Effector memory CD8-positive, alpha-beta T cell (primary cell): ENCODE results near the gene ZNF69.
"Not testable (repeated sequence)": the region's sequence is repeated elsewhere in the genome, so short reads cannot be mapped to it uniquely, and the experiment has no call there.

ENCODE experiments used
- ATAC-seq: fragments of 150-1000 bp; cut with Tn5 transposase; replicated peaks from 2 replicates; pipeline ENCODE4 v1.10.0; 2021; ENCODE audit warnings: mild to moderate bottlenecking, moderate library complexity
- DNase-seq, 3 experiments: peaks; one replicate each; pipeline ENCODE4 v3.0.0; 2021
- H3K27ac Mint-ChIP-seq, 2 donors: one replicate each; pipeline ENCODE4 v1.8.0; 2022; ENCODE audit warnings: mild to moderate bottlenecking in 2 of 2, mixed read lengths in 2 of 2, moderate library complexity in 2 of 2
- H3K27me3 Mint-ChIP-seq, 2 donors: one replicate each; pipeline ENCODE4 v1.8.0; 2022; ENCODE audit warnings: mixed read lengths in 2 of 2
- H3K36me3 Mint-ChIP-seq: one replicate; pipeline ENCODE4 v1.8.0; 2022; ENCODE audit warnings: mild to moderate bottlenecking, moderate library complexity, mixed read lengths; ENCODE audit not compliant: insufficient read depth
- H3K4me1 Mint-ChIP-seq, 2 donors: one replicate each; pipeline ENCODE4 v1.8.0; 2022; ENCODE audit warnings: low read depth in 2 of 2, mixed read lengths in 2 of 2
- H3K4me3 Mint-ChIP-seq, 2 donors: one replicate each; pipeline ENCODE4 v1.8.0; 2022; ENCODE audit warnings: mild to moderate bottlenecking in 2 of 2, mixed read lengths in 2 of 2, moderate library complexity in 2 of 2
- H3K9me3 Mint-ChIP-seq, 2 donors: one replicate each; pipeline ENCODE4 v1.8.0; 2022; ENCODE audit warnings: mixed read lengths in 2 of 2

The ZNF69 gene

DNA sequence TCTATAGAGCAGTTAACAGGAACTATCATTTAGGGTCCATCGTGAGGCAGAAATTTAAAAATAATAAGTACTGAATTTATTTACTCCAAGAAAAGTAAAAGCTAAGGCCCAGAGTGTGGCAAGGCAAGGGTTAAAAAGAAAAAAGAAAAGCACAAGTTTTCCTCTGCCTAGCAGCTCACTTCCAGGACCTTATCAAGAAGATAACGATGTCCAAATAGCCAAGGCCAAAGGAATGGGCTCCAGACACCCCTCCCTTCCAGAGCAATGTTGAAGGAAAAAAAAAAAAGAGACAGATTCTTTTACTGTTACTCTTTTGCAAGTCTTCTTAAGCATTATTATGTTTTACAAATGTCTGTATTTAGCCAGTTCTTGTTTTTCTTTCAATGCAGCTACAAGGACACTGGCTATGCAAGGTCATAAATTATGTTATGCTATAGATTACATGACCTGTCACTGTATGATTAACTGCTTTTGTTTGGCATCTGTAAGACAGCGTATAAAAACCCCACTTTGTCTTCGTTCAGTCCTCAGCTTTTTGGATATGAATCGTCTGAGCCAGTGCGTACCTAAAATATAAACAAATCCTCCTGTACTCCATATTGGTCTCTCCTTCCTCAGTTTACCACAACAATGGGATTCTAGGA is 34.4 kb downstream of the ZNF69 start:
- Mint-ChIP-seq H3K4me1 (peaks cover 32 to 33% of the 10 kb centered on the region in 2 donors), H3K36me3 (peaks cover 18% of the 10 kb centered on the region), H3K9me3 (no peaks in the 10 kb centered on the region), H3K27me3 (no peaks in the 10 kb centered on the region), H3K27ac (no peak overlapping the region), H3K4me3 (no peak overlapping the region)
- no peak for DNase-seq
- no peak for ATAC-seq

GRCh38 chr19:11924886-11925650 is 37.5 kb downstream of the ZNF69 start, which contains the start of gene ZNF700:
Gene ZNF700 (plus strand): TSS chr19:11925107. CDS start chr19:11925211, 104 bp downstream.
- peak; percentile 85 for ATAC-seq
- peaks cover 18% of the 10 kb centered on the region for H3K36me3 Mint-ChIP-seq
- DNase-seq, result peak; percentile 91 to 94 (median 93)
- no peaks in the 10 kb centered on the region for H3K27me3 Mint-ChIP-seq
- H3K4me3 Mint-ChIP-seq, result peak within 1 kb of the TSS; percentile 100
- no peaks in the 10 kb centered on the region for H3K9me3 Mint-ChIP-seq
- peaks cover 37 to 46% of the 10 kb centered on the region in 2 donors for H3K4me1 Mint-ChIP-seq
- H3K27ac Mint-ChIP-seq, result peak within 1 kb of the TSS; percentile 97 to 98

DNA sequence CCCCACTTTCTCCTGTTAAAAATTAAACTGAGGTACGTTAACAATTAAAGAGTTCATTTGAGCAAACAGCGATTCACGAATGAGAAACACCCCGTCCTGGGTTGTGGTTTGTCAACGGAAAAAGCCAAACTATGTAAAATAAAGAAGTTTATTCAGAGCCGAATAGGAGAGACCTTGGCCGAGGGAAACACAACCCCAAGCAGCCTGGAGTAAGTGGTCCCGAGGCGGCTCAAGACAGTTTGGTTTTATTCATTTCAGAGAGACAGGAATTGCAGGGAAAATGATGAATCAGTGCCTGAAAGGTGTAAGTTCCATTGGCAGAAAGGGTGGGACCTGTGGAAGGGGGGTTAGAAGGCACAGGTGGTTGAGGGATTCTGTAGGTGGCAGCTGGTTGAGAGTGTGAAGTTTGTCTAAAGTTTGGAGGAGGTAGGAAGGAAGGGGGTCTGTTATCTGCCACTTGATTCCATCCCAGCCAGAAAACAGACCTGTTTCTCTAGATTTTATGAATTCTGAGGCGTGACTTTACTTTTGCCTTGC is 38.1 kb downstream of the ZNF69 start:
- Mint-ChIP-seq H3K36me3 (peaks cover 18% of the 10 kb centered on the region), H3K27ac (peak overlapping the region; percentile 97 to 98), H3K4me1 (peaks cover 37 to 52% of the 10 kb centered on the region in 2 donors), H3K4me3 (peak overlapping the region; percentile 100)
- not testable (repeated sequence) for DNase-seq, H3K9me3 Mint-ChIP-seq, H3K27me3 Mint-ChIP-seq, ATAC-seq

DNA sequence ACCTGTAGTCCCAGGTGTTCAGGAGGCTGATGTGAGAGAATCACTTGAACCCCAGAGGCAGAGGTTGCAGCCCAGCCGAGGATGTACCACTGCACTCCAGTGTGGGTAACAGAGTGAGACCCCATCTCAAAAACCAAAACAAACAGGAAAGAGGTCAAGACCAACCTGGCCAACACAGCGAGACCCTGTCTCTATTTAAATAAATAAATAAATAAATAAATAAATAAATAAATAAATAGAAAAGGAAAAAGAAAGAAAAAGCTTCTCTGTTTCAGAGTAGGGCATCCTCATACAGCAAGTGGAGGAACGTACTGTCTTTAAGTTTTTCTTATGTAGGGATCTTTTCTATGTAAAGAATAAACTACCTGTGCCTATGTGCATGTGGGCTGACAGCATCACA is 39.6 kb downstream of the ZNF69 start:
- no peaks in the 10 kb centered on the region for H3K9me3 Mint-ChIP-seq
- DNase-seq (no peak), ATAC-seq (no peak)
- peak overlapping the region in 1 of 2 donors; percentile 35 for H3K27ac Mint-ChIP-seq
- peaks cover 18% of the 10 kb centered on the region for H3K36me3 Mint-ChIP-seq
- peaks cover 40 to 60% of the 10 kb centered on the region in 2 donors for H3K4me1 Mint-ChIP-seq
- H3K4me3 Mint-ChIP-seq, result peak overlapping the region in 1 of 2 donors; percentile 100
- H3K27me3 Mint-ChIP-seq, result no peaks in the 10 kb centered on the region

DNA sequence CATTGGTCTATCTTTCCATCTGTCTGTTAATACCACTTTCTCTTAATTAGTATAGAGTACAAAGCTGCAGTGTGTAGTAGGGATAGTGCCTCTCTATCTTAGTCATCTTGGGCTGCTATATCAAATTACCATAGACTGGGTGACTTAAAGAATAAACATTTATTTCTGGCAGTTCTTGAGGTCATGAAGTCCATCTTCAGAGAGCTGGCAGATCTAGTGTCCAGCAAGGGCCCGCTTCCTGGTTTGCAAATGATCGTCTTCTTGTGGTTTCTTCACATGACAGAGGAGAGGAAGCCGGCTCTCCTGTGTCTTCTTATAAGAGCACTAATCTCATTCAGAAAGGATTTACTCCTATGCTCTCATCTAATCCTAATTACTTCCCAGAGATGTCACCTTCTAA is 43.5 kb downstream of the ZNF69 start:
- Mint-ChIP-seq H3K27ac (peak overlapping the region in 1 of 2 donors; percentile 29), H3K4me3 (peak overlapping the region in 1 of 2 donors; percentile 32), H3K4me1 (peaks cover 15 to 41% of the 10 kb centered on the region in 2 donors), H3K9me3 (no peaks in the 10 kb centered on the region), H3K36me3 (no peaks in the 10 kb centered on the region), H3K27me3 (no peaks in the 10 kb centered on the region)
- DNase-seq (no peak), ATAC-seq (no peak)

DNA sequence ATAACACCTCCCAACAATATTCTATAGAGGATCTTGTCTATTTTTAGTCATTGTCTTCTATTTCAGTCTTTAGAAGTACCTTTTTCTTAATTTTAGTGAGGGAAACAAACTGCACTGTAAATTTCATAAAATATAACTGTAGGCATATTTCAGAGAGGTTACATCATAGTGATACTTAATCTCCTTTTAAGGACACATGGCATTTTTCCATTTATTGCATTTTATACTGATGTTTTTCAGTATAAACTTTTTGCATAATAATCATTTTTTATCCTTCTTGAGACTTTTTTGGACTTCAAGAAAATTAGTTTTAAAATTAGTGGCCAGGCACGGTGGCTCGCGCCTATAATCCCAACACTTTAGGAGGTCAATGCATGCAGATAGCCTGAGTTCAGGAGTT is 43.9 kb downstream of the ZNF69 start:
- no peak for DNase-seq
- no peaks in the 10 kb centered on the region for H3K9me3 Mint-ChIP-seq
- no peaks in the 10 kb centered on the region for H3K36me3 Mint-ChIP-seq
- peak overlapping the region in 1 of 2 donors; percentile 29 for H3K27ac Mint-ChIP-seq
- peaks cover 15 to 37% of the 10 kb centered on the region in 2 donors for H3K4me1 Mint-ChIP-seq
- ATAC-seq, result no peak
- H3K27me3 Mint-ChIP-seq, result no peaks in the 10 kb centered on the region
- peak overlapping the region in 1 of 2 donors; percentile 32 for H3K4me3 Mint-ChIP-seq

DNA sequence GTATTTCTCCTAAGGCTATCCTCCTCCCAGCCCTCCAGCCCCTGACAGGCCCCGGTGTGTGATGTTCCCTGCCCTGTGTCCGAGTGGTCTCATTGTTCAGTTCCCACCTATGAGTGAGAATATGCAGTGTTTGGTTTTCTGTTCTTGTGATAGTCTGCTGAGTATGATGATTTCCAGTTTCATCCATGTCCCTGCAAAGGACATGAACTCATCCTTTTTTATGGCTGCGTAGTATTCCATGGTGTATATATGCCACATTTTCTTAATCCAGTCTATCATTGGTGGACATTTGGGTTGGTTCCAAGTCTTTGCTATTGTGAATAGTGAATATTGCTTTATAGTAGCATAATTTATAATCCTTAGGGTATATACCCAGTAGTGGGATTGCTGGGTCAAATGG is 48.2 kb downstream of the ZNF69 start:
- not testable (repeated sequence) for DNase-seq, H3K27ac Mint-ChIP-seq, H3K9me3 Mint-ChIP-seq, ATAC-seq, H3K4me3 Mint-ChIP-seq, H3K36me3 Mint-ChIP-seq, H3K27me3 Mint-ChIP-seq
- H3K4me1 Mint-ChIP-seq, result peaks cover 6 to 12% of the 10 kb centered on the region in 2 donors

DNA sequence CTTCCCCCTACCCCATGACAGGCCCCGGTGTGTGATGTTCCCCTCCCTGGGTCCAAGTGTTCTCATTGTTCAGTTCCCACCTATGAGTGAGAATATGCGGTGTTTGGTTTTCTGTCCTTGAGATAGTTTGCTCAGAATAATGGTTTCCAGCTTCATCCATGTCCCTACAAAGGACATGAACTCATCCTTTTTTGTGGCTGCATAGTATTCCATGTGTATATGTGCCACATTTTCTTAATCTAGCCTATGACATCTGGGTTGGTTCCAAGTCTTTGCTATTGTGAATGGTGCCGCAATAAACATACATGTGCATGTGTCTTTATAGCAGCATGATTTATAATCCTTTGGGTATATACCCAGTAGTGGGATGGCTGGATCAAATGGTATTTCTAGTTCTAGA is 50.8 kb downstream of the ZNF69 start:
- H3K9me3 Mint-ChIP-seq, ATAC-seq, H3K27me3 Mint-ChIP-seq, H3K36me3 Mint-ChIP-seq, H3K4me1 Mint-ChIP-seq, DNase-seq, H3K27ac Mint-ChIP-seq, H3K4me3 Mint-ChIP-seq: not testable (repeated sequence)

DNA sequence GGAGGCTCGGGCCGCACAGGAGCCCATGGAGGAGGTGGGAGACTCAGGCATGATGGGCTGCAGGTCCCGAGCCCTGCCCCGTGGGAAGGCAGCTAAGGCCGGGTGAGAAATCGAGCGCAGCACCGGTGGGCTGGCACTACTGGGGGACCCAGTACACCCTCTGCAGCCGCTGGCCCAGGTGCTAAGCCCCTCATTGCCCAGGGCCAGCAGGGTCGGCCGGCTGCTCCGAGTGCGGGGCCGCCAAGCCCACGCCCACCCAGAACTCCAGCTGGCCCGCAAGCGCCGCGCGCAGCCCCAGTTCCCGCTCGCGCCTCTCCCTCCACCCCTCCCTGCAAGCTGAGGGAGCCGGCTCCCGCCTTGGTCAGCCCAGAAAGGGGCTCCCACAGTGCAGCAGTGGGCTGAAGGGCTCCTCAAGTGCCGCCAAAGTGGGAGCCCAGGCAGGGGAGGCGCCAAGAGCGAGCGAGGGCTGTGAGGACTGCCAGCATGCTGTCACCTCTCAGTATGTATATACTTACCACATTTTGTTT is 53.8 kb downstream of the ZNF69 start:
- not testable (repeated sequence) for H3K36me3 Mint-ChIP-seq, ATAC-seq, H3K27me3 Mint-ChIP-seq, H3K9me3 Mint-ChIP-seq, H3K4me3 Mint-ChIP-seq, H3K4me1 Mint-ChIP-seq, DNase-seq, H3K27ac Mint-ChIP-seq

- Mint-ChIP-seq H3K4me3 (no peak overlapping the region), H3K9me3 (peaks cover 0 to 7% of the 10 kb centered on the region in 2 donors)
- DNase-seq, result no peak
These were observed 54.6 kb downstream of the ZNF69 start for GRCh38 chr19:11942008-11942842.

GRCh38 chr19:11942843-11943108 is 55.2 kb downstream of the ZNF69 start:
- H3K36me3 Mint-ChIP-seq, result peaks cover 16% of the 10 kb centered on the region
- H3K27me3 Mint-ChIP-seq, result no peaks in the 10 kb centered on the region
- H3K9me3 Mint-ChIP-seq, result peaks cover 0 to 7% of the 10 kb centered on the region in 2 donors
- no peak overlapping the region for H3K27ac Mint-ChIP-seq
- DNase-seq (no peak), ATAC-seq (no peak)
- no peaks in the 10 kb centered on the region for H3K4me1 Mint-ChIP-seq
- H3K4me3 Mint-ChIP-seq, result no peak overlapping the region

More at GRCh38 chr19:11942008-11942842, 54.6 kb downstream of the ZNF69 start:
- Mint-ChIP-seq H3K4me1 (no peaks in the 10 kb centered on the region), H3K27ac (no peak overlapping the region), H3K36me3 (peaks cover 16% of the 10 kb centered on the region), H3K27me3 (no peaks in the 10 kb centered on the region)
- ATAC-seq, result no peak

- no peak overlapping the region for H3K27ac Mint-ChIP-seq
- H3K9me3 Mint-ChIP-seq, result peaks cover 0 to 15% of the 10 kb centered on the region in 2 donors
- H3K36me3 Mint-ChIP-seq, result peaks cover 35% of the 10 kb centered on the region
- no peak for ATAC-seq
- no peaks in the 10 kb centered on the region for H3K4me1 Mint-ChIP-seq
- no peak for DNase-seq
- no peaks in the 10 kb centered on the region for H3K27me3 Mint-ChIP-seq
- no peak overlapping the region for H3K4me3 Mint-ChIP-seq
These were observed 57.1 kb downstream of the ZNF69 start for GRCh38 chr19:11944656-11945055.

DNA sequence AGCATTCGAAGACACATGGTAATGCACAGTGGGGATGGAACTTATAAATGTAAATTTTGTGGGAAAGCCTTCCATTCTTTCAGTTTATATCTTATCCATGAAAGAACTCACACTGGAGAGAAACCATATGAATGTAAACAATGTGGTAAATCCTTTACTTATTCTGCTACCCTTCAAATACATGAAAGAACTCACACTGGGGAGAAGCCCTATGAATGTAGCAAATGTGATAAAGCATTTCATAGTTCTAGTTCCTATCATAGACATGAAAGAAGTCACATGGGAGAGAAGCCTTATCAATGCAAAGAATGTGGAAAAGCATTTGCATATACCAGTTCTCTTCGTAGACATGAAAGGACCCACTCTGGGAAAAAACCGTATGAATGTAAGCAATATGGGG is 61.1 kb downstream of the ZNF69 start:
- H3K27me3 Mint-ChIP-seq, result no peaks in the 10 kb centered on the region
- no peak overlapping the region for H3K27ac Mint-ChIP-seq
- no peak for ATAC-seq
- H3K4me1 Mint-ChIP-seq, result no peaks in the 10 kb centered on the region
- peaks cover 7 to 16% of the 10 kb centered on the region in 2 donors for H3K9me3 Mint-ChIP-seq
- DNase-seq, result no peak
- no peak overlapping the region for H3K4me3 Mint-ChIP-seq
- H3K36me3 Mint-ChIP-seq, result peaks cover 38% of the 10 kb centered on the region
